Keratinocyte (primary cell): ENCODE data around the gene EPC2. TPM values are rescaled to one million over a fixed set of nuclear protein-coding genes. Genes with fewer than 3 reads are reported as not detected.

ENCODE experiments used
- DNase-seq: peaks from one replicate; pipeline ENCODE4 v3.0.0-alpha.2; 2011; ENCODE audit warnings: low read depth, missing footprints, low spot score
- FAIRE-seq: peaks from 2 replicates; lab custom pipeline; 2011; peaks lifted over from hg19 to GRCh38; lab: Jason Lieb, UNC
- H2AFZ ChIP-seq: 2 replicates; pipeline ENCODE4 v1.6.0; 2012; ENCODE audit warnings: low read length, control low read depth, inconsistent platforms; ENCODE audit not compliant: control insufficient read depth
- H3K27ac ChIP-seq: 2 replicates; pipeline ENCODE4 v1.5.1; 2011; ENCODE audit warnings: low read length; ENCODE audit not compliant: control insufficient read depth, insufficient read depth
- H3K27me3 ChIP-seq: 3 replicates; pipeline ENCODE4 v1.6.0; 2011; ENCODE audit warnings: low read length; ENCODE audit not compliant: control insufficient read depth, insufficient read depth; ENCODE audit errors: extremely low read depth
- H3K36me3 ChIP-seq, 2 experiments: 2 replicates in 1 of 2; 3 replicates in 1 of 2; pipeline ENCODE4 v1.5.1; 2011; ENCODE audit warnings: low read length in 2 of 2, mild to moderate bottlenecking in 1 of 2; ENCODE audit not compliant: control insufficient read depth in 2 of 2, insufficient read depth in 2 of 2; ENCODE audit errors: extremely low read depth in 1 of 2
- H3K4me1 ChIP-seq: 3 replicates; pipeline ENCODE4 v1.5.1; 2011; ENCODE audit warnings: low read length; ENCODE audit not compliant: control insufficient read depth, insufficient read depth; ENCODE audit errors: extremely low read depth
- H3K4me2 ChIP-seq: 3 replicates; pipeline ENCODE4 v1.6.0; 2011; ENCODE audit warnings: low read depth, low read length; ENCODE audit not compliant: control insufficient read depth, insufficient read depth; ENCODE audit errors: extremely low read depth
- H3K4me3 ChIP-seq, 3 experiments: fragments of 200-600 bp in 1 of 3; sonication (generic) in 1 of 3; 2 replicates in 2 of 3; 3 replicates in 1 of 3; pipeline ENCODE4 v1.5.1; 2011 to 2016; ENCODE audit warnings: low read length in 3 of 3, mild to moderate bottlenecking in 3 of 3, control low read depth in 2 of 3, inconsistent platforms in 1 of 3, low read depth in 1 of 3, mixed read lengths in 1 of 3, mixed run types in 1 of 3, moderate library complexity in 1 of 3; ENCODE audit not compliant: control insufficient read depth in 2 of 3, insufficient read depth in 2 of 3; ENCODE audit errors: extremely low read depth in 1 of 3
- H3K79me2 ChIP-seq: 2 replicates; pipeline ENCODE4 v1.6.0; 2012; ENCODE audit warnings: low read length; ENCODE audit not compliant: control insufficient read depth, insufficient read depth
- H3K9ac ChIP-seq: 3 replicates; pipeline ENCODE4 v1.6.0; 2011; ENCODE audit warnings: low read length; ENCODE audit not compliant: control insufficient read depth, insufficient read depth; ENCODE audit errors: extremely low read depth
- H3K9me1 ChIP-seq: 3 replicates; pipeline ENCODE4 v1.6.0; 2011; ENCODE audit warnings: low read length; ENCODE audit not compliant: control insufficient read depth, insufficient read depth; ENCODE audit errors: extremely low read depth
- H3K9me3 ChIP-seq: 2 replicates; pipeline ENCODE4 v1.5.1; 2012; ENCODE audit warnings: low read depth, low read length; ENCODE audit not compliant: control insufficient read depth
- H4K20me1 ChIP-seq: 3 replicates; pipeline ENCODE4 v1.6.0; 2011; ENCODE audit warnings: low read length; ENCODE audit not compliant: control insufficient read depth, insufficient read depth; ENCODE audit errors: extremely low read depth
- CTCF ChIP-seq, 3 experiments: IDR thresholded peaks in 1 of 3; conservative IDR thresholded peaks in 1 of 3; optimal IDR thresholded peaks in 1 of 3; 2 replicates in 2 of 3; 3 replicates in 1 of 3; pipeline versions ENCODE3 to v1.5.1; 2011; ENCODE audit warnings: low read length in 3 of 3, mild to moderate bottlenecking in 3 of 3, moderate library complexity in 2 of 3, control low read depth in 1 of 3, inconsistent platforms in 1 of 3; ENCODE audit not compliant: insufficient read depth in 2 of 3; ENCODE audit errors: extremely low read depth in 1 of 3
- EZH2 ChIP-seq: IDR thresholded peaks from one replicate; pipeline ENCODE4 v1.6.1; 2012; ENCODE audit warnings: inconsistent platforms, mild to moderate bottlenecking, low read length, moderate library complexity
- dilution Hi-C: fragments of 300-500 bp; cut with MboI; formaldehyde crosslinking; loops from one replicate; pipeline ENCODE4 v1.7.0; 2020; ENCODE audit warnings: low sequenced_read_pairs; ENCODE audit not compliant: extremely low pct_ligation_motif_present
- polyA plus RNA-seq, 5 experiments: library from polyadenylated mRNA; depleted of rRNA in 3 of 5; stranded (reverse) in 3 of 5; stranded (forward) in 1 of 5; unstranded in 1 of 5; fragments of >200 nt; gene quantifications; 1 replicate in 1 of 5; 2 replicates in 3 of 5; 3 replicates in 1 of 5; pipeline versions ENCODE4 v1.2.1 to v1.2.3, GENCODE V29; 2011 to 2012; ENCODE audit warnings: missing spikeins in 2 of 5, low read depth in 1 of 5, low replicate concordance in 1 of 5

Gene EPC2
- polyA plus RNA-seq, 1 donor (not counting 4 experiments of a cell fraction or from before 2014, with no cell fraction given) = 13.1 TPM

GRCh38 chr2:148667113-148667836, 22.7 kb downstream of the EPC2 start:
- dilution Hi-C loops = no loop called here
- Histone ChIP-seq H3K36me3 (peaks cover 0 to 1% of the 10 kb centered on the region in 2 experiments), H3K9me1 (no peaks in the 10 kb centered on the region), H3K27me3 (no peaks in the 10 kb centered on the region), H3K4me2 (no peak overlapping the region), H2AFZ (no peak overlapping the region), H4K20me1 (no peaks in the 10 kb centered on the region), H3K4me3 (no peak overlapping the region), H3K4me1 (peaks cover 10% of the 10 kb centered on the region), H3K79me2 (peaks cover 79% of the 10 kb centered on the region), H3K9ac (no peak overlapping the region), H3K27ac (no peak overlapping the region), H3K9me3 (no peaks in the 10 kb centered on the region)
- DNase-seq (no peak), FAIRE-seq (no peak)
- TF ChIP-seq CTCF (optimal IDR thresholded peaks at IDR 0.05 in 1 of 3, IDR thresholded peaks at IDR 0.05 in 1 of 3, conservative IDR thresholded peaks at IDR 0.05 in 1 of 3; ENCODE audit: extremely low read depth in 1 of 3, insufficient read depth in 2 of 3, low read length in 3 of 3) = no peak
- TF ChIP-seq EZH2 = no peak

- Histone ChIP-seq H3K9ac (no peak overlapping the region), H3K4me1 (peaks cover 13% of the 10 kb centered on the region), H3K36me3 (no peaks in the 10 kb centered on the region), H3K79me2 (peaks cover 86% of the 10 kb centered on the region), H2AFZ (no peak overlapping the region), H4K20me1 (peaks cover 7% of the 10 kb centered on the region), H3K9me3 (no peaks in the 10 kb centered on the region), H3K4me2 (peak overlapping the region; percentile 31), H3K27ac (no peak overlapping the region), H3K9me1 (peaks cover 5% of the 10 kb centered on the region), H3K4me3 (no peak overlapping the region), H3K27me3 (no peaks in the 10 kb centered on the region)
- dilution Hi-C loops = no loop called here
- peak; percentile 52 for FAIRE-seq
- TF ChIP-seq EZH2 (no peak), CTCF (optimal IDR thresholded peaks at IDR 0.05 in 1 of 3, IDR thresholded peaks at IDR 0.05 in 1 of 3, conservative IDR thresholded peaks at IDR 0.05 in 1 of 3; ENCODE audit: extremely low read depth in 1 of 3, insufficient read depth in 2 of 3, low read length in 3 of 3) (no peak)
- peak; percentile 38 for DNase-seq
Observed at GRCh38 chr2:148670773-148671172, 26.2 kb downstream of the EPC2 start.
